GM18868 (cell line): ENCODE measurements around the gene TMEM44.
A peak's percentile ranks its signal among the peaks of the same experiment; 100 is the strongest.
"Not testable (repeated sequence)": the region's sequence is repeated elsewhere in the genome, so short reads cannot be mapped to it uniquely, and the experiment has no call there.

Source experiments
- ATAC-seq: cut with Tn5 transposase; IDR thresholded peaks from one replicate; pipeline ENCODE4 v1.9.1; 2021; ENCODE audit warnings: mild to moderate bottlenecking, moderate library complexity; ENCODE audit not compliant: unreplicated experiment

Gene TMEM44

DNA sequence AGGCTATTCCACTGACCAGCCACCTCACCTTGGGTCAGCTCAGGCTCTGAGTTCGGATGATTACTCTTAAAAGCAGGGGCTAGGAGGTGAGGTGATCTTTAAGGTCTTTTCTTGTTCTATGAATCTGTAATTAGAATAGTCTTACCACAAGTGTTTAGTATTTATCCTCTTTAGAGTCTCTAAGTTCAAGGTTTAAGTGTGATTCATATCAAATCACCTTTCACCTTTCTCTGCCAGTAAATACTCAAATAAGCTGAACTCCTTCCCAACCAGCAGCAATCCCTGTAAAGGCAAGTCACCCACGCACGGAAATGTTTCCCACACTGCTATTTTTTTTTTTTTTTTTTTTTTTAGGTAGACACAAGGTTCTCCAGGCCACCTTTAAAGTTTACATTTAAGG, 14.5 kb upstream of the TMEM44 start:
- ATAC-seq, result no peak

DNA sequence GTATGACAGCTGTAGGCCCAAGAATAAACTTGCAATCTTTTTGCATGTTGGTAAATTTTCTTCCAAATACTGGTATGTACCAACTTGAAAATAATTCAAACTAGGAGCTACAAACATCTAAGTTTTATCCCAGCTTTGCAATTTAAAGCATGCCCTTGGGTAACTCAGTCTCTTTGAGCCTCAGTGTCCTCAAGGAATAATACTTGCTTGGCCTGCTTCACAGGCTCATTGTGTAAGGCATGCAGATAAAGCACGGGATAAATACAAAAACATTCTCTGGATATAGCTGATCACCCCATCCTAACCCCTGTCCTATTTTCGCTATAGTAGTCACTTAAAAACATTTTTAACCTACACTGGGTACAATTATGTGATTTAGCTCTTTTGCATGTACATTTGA, 9.6 kb upstream of the TMEM44 start:
- no peak for ATAC-seq

DNA sequence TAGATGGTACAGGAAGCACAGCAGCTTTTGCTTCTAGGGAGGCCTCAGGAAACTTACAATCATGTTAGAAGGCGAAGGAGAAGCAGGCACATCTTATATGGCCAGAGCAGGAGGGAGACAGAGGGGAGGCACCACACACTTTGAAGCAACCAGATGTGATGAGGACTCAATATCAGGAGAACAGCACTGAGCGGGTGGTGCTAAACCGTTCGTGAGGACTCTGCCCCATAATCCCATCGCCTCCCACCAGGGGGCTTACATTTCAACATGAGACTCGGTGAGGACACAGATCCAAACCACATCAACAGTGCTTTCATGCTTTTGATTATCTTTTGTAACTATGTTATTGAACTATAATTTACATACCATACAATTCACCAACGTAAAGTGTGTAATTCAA, 7.6 kb upstream of the TMEM44 start:
- no peak for ATAC-seq

DNA sequence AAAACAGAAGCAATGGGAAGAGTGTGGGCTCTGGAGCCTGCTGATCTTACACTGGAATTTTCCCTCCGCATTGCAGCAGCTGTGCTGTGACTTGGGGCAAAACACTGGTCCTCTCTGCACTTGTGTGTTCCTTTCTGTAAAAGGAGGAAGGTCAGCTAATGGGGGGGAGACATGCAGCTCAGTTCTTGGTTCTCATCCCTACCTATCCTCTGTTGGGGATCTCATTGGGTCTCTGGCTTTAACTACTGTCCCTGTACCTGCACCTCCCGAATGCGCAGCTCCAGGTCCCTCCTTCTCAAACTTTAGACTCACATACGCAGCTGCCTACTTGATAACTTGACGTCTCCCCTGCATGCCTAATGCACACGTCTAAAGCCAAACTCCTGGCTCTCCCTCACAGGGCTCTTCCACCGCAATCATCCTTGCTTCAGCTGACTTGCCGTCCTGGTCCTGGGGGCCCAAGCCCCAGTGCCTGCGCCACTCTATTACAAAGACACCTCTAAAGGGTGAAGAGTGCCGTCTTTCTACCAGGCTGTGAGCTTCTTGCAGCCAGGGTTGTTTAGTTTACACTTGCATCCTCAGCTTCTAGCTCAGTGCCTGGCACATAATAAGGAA, 5.9 kb upstream of the TMEM44 start:
- ATAC-seq, result no peak

DNA sequence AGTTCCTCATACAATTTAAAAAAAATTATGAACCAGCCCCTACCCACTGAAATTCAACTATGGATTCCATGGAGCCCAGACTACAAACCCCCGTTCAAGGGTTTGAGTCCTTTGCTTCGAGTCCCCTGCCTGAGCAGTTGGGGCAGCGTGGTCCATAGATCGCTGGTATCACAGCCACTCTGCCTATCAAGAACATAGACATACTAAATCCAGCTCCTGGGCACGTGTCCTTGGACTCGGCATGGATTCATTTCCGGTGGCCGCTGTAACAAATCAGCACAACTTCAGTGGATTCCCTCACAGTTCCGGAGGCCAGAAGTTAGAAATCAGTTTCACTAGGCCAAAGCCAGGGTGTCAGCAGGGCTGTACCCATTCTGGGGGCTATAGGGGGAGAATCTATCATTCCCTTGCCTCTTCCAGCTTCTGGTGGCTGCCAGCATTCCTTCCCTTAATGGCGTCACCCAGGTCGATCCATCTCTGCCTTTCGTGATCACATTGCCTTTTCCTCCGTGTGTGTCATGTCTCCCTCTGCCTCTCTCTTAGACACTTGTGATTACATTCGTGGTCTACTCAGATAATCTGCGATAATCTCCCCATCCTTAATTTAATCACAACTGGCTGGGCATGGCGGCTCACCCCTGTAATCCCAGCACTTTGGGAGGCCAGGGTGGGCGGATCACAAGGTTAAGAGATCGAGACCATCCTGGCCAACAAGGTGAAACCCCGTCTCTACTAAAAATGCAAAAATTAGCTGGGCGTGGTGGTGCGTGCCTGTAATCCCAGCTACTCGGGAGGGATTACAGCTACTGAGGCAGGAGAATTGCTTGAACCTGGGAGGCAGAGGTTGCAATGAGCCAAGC, 4.6 kb upstream of the TMEM44 start:
- ATAC-seq, result no peak

DNA sequence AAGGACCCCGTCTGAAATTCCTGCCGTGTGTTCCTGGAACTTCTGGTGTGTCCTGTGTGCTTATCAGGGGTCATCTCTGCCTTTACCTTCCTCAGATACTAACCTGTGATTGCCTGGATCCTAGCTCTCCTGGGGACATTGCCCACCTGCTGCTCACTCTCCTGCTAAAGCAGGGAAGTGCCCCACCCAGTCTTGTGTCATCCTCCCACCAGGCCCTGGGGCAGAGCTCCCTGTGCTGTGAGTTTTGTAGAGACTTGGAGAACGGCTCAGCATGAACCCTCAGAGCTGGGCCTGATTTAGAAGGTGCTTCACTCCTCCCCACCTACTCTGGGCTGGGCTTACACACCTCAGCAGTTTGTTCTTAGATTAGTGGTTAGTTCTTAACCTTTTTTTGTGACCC, 3.8 kb upstream of the TMEM44 start:
- no peak for ATAC-seq

DNA sequence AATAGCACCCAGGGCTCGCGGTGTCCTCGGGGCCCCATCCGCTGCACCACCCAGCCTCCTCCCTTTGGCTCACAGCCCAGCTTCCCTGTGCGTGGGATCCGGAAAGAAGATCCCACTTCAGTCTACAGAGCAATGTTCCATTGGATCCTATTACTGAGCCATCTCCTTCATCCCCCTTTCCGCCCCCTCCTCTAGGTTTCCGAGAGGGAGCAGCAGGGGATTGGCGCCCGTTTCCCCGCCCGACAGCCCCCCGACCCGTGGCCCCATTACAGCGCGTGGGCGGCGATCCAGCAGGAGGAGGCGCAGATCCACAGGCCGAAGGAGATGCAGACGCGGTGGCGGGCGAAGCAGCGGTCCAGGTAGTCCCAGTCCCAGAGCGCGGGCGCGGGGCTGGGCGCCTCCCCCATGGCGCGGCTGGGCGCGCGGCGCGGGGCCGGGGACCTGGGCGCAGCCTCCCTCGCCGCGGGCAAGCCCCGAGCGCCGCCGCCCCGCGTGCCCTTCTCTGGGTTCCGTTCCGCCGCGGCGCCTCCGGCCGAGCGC, 340 bp downstream of the TMEM44 start:
- peak; percentile 55 for ATAC-seq

DNA sequence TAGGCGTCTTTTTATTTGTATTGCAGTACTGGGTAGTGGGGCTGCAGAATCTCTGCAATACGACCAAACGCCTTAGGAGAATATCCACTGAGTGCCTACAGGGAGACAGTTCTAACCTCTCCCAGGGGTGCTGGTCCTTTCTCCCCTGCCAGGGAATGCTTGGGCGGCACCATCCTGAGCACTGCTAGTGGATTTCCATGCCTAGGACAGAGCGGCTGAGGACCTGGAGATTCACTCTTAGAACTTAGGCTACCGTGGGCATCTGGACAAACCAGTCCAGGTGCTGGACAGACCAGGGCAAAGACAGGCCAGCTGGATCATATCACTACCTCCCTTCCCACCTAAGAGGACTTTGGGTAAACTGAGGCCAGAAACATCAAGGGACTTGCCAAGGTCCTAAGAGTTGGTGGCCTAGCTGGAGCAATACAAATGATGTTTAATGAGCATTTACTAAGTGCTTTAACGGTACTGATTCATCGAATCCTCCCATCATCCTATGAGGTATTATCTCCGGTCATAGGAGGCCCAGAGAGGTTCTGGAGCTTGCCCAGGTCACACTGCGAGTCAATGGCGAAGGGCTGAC, 902 bp downstream of the TMEM44 start:
- ATAC-seq, result no peak

DNA sequence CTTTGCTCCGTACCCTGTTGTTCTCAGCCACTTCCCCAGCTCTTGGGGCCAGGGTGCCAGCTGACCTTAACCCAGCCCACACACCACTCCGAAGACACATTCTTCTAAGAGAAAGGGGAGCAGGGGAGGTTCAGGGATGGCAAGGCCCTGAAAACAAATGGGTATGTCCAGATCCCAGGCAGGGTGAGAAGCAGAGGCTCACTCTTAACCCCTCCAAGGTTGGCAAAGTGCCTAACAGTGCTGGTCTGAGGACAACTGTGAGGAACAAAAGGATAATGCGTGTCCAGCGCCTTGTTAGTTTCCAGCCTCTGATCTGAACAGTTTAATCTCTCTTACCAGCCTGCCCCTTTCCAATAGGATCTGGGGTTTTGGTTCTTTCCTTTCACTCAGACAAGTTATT, 1.5 kb downstream of the TMEM44 start:
- no peak for ATAC-seq

DNA sequence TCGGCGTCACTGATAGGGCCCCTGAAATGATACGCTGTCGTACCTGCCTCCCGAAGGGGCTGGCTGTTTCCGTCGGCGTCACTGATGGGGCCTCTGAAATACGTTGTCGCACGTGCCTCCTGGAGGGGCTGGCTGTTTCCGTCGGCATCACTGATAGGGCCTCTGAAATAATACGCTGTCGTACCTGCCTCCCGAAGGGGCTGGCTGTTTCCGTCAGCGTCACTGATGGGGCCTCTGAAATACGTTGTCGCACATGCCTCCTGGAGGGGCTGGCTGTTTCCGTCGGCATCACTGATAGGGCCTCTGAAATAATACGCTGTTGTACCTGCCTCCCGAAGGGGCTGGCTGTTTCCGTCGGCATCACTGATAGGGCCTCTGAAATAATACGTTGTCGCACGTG, 2.5 kb downstream of the TMEM44 start:
- not testable (repeated sequence) for ATAC-seq

DNA sequence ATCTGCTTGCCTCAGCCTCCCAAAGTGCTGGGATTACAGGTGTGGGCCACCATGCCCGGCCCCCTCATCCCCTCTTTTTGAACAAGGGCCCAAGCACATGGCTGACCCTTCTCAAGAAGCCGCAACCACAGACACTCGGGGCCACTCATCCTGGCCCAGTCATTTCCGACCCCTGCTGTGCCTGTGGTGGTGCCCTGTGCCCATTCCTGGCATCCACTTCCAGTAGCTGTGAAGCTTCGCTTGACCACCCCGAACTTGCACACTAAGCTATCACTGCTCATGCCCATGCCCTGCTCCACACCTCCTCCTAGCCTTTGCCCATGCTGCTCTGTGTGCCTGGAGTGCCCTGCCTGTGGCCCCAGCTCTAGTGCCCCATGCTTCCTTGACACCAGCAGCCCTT, 8.3 kb downstream of the TMEM44 start:
- ATAC-seq, result no peak

DNA sequence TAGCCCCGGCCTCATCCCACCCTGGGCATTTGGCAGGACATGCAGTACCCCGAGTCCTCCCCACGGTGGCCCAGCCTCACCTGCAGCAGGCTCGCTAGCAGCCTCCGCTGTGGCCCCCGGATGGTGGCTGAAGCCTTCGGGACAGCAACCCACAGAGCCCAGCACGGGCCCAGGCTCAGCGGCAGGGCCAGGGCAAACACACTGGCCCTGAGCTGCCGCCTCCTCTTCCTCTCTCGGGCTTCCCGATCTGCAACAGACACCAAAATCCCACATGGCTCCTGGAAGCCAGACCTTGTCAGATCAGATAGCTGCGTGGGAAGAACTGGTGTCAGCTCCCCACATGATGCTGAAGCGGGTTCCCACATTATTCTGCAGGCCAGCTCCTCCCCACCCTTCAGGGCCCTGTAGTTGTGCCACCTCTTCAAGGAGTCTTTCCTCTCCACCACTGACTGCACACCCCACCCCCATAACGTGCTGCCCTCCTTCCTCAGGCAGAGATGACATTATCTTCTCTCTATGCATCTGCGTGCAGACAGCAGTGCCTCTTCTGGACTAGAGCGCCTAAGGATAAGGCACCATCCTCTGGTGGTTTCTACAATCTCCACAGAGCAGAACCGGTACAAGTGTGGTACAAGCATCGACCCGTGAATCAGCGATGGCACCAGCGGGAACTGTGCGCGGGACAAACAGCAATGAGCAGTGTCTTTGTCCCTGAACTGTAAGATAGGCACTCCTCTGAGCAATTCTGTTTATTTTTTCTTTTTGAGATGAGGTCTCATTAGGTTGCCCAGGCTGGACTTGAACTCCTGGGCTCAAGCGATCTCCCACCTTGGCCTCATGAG, 9.5 kb downstream of the TMEM44 start:
- no peak for ATAC-seq

DNA sequence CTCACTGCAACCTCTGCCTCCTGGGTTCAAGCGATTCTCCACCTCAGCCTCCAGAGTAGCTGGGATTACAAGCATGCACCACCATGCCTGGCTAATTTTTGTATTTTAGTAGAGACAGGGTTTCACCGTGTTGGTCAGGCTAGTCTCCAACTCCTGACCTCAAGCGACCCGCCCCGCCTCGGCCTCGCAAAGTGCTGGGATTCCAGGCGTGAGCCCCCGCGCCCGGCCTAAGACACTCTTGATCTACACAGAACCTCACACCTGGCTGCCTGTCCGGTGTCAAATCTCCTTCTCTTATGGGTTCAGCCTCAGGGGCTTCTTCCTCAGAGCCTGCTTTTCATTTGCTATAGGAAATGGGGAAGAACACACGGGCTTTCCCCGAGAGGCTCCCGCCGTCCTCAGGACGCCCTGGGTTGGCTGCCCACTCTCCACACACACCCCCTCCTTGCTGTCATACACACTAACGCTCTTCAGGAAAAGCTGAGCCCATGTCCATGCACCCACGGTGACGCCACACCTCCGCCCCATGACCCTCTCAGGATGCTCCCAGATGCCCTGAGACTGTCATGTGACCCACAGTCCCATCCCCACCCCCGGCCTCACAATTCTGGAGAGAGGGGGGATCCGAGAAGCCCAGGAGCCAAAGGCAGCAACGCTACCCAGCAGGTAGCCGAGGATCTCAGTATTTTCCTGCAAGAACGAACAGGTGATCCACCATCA, 10.4 kb downstream of the TMEM44 start:
- no peak for ATAC-seq

DNA sequence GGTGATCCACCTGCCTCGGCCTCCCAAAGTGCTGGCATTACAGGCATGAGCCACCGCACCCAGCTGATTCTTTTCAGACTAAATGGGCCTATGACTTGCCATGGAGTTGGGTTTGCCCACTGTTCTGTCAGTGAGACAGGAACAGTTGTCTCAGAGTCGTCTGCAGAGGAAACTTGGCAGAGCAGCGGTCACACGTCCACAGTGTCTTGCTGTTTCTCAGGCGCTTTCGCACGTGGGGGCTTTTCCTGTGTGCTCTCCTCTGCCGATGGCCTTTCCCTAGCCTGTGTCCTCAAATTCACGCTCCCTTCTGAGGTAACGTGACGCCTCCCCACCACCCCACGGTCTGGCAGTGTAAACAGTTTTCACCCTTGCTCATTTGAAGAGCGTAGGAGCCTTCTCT, 11.3 kb downstream of the TMEM44 start:
- ATAC-seq, result no peak

DNA sequence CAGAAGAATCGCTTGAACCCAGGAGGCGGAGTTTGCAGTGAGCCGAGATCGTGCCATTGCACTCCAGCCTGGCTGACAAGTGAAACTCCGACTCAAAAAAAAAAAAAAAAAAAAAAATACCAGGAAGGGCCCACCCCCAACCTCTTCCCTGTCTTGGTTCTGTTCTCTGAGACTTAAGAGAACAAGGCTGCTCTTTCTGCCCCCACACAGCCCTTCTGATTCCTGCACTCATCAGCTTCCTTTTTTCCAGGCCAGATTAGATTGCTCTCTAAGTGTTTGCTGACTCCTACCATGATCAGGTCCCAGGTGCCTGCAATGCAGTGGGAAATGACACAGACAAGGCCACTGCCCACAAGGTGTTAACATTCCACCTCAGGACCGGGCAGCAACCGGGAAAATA, 13.0 kb downstream of the TMEM44 start:
- ATAC-seq, result no peak

DNA sequence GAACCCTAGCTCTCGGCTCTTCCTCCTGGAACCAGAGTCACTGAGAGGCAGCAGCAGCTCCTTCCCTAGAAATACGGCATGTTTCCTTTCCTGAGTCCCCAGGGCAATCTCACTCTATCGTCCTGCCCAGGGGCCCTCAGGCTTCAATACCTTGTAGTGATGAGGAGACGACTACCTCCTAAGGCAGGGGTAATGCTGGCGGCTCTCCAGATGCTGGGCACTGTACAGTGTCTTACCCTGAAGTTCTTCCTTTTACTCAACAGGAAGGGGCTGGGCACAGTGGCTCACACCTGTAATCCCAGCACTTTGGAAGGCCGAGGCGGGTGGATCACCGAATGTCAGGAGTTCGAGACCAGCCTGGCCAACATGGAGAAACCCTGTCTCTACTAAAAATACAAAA, 13.5 kb downstream of the TMEM44 start:
- no peak for ATAC-seq

DNA sequence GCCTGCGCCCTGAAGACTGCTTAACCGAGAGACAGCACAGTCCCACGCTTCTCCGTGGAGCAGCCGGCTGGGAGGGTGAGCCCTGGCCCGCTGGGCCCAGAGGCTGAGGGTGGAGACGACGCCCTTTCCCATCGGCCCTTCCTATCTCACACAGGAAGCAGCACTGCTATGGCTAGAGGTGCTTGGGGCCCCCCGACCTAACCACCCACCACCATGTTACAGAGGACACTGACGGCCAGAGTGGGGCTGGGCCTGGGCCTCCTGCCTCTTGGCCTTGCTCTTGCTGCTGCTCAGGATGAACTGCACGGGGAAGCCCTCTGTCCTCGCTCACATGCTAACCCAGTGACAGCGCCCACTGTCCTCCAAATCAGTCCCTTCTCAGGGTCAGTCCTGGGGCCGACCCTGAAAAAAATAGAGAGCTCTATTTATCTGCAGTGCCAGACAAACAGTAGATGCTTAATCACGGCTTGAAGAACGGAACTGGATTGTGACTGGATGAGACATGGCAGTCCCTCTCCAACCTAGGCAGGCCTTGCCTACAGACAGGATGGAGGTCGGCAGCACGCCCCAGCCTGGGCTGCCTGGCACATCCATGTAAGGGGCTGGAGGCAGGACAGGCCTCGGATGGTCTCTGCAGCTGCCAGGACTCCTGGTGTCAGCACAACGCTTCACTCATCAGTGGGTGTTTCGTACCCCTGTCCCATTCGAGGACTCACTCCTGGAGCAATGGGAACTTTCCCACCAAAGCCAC, 14.2 kb downstream of the TMEM44 start:
- no peak for ATAC-seq

DNA sequence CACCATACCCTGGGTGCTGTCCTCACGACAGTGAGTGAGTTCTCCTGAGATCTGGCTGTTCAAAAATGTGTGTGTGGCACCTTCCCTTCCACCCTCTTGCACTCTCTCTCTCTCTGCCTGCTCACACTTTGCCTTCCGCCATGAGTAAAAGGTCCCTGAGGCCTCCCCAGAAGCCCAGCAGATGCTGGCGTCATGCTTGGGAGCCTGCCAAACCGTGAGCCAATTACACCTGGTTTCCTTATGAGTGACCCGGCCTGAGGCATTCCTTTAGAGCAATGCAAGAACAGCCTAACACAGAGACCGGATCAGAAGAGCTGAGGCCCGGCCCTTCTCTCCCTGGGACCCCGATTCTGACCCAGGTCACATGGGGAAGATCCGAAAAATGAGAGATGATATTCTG, 15.4 kb downstream of the TMEM44 start:
- no peak for ATAC-seq

DNA sequence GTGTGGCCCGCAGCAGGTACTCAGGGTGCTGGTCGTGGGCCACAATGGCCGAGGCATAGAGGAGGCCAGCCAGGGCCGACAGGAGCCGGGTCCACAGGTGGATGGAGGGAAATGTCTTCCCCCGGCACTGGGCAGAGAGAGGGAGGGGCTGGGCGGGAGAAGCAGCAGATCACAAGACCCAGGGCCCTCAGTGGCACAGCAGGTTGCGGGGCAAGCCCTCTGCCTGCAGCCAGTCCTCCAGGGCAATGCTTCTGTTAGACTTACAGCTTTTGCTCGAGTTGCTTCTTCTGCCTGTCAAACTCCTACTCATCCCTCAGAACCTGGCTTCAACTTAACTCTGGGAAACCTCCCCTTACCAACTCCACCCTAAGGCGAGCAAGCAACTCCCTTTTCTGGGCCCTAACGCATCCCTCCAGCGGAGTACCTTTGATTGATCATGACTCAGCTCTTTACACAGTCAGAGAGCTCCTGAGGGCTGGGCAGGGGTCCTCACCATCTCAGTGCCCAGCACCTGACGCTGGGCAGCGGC, 16.0 kb downstream of the TMEM44 start:
- no peak for ATAC-seq

DNA sequence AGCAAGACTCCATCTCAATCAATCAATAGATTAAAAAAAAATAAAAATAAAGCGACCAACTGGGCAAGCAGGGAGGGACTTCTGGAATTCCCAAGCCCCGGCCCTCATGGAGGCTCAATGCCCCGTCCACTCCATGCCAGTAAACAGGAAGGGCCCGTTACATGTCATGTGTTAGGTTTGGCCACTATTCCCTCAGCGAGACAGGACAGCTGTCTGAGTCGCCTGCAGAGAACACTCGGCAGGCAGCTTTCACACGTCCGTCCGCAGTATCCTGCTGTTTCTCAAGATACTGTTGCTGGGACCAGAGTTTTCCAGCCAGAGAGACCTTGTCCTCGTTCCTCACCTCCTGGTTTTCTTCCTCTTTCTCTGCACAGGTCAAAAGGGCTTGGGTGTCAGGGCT, 18.0 kb downstream of the TMEM44 start:
- no peak for ATAC-seq
